OCI-LY7 (cell line): ENCODE results near the gene FANCG. TPM values are rescaled to one million over a fixed set of nuclear protein-coding genes. Genes with fewer than 3 reads are reported as not detected.

Source experiments
- BruUV-seq: library from RNA; stranded (reverse); fragments of 400-500 nt; replicated peaks from 2 replicates; lab custom pipeline; 2021; lab: Mats Ljungman, UMichigan
- CTCF ChIA-PET: fragments of 300-600 bp; sonication (Branson Sonifier 250); formaldehyde crosslinking; loops from one replicate; lab custom pipeline; 2022; ENCODE audit warnings: antibody characterized with exemption; ENCODE audit not compliant: unreplicated experiment; lab: Charles Lee
- POLR2A ChIA-PET: fragments of 300-600 bp; sonication (Branson Sonifier 250); formaldehyde crosslinking; loops from one replicate; lab custom pipeline; 2022; ENCODE audit warnings: antibody characterized with exemption; lab: Charles Lee
- DNase-seq: peaks from one replicate; pipeline ENCODE4 v3.0.0-alpha.2; 2015; ENCODE audit warnings: low spot score
- H2AFZ ChIP-seq: fragments of 200-600 bp; sonication (generic), shearing (Covaris generic); 2 replicates; pipeline ENCODE4 v1.6.1; 2014; ENCODE audit warnings: mild to moderate bottlenecking, antibody characterized with exemption, low read length, moderate library complexity
- H3K27ac ChIP-seq: fragments of 200-600 bp; sonication (generic); 2 replicates; pipeline ENCODE4 v1.5.1; 2014; ENCODE audit warnings: mixed run types, low read depth, mild to moderate bottlenecking, moderate library complexity, low read length, inconsistent platforms; ENCODE audit not compliant: poor library complexity, severe bottlenecking
- H3K36me3 ChIP-seq: fragments of 200-600 bp; sonication (generic); 2 replicates; pipeline ENCODE4 v1.6.1; 2014; ENCODE audit warnings: mild to moderate bottlenecking, antibody characterized with exemption, low read length, moderate library complexity, mixed read lengths; ENCODE audit not compliant: insufficient read depth
- H3K4me1 ChIP-seq: fragments of 200-600 bp; sonication (generic); 2 replicates; pipeline ENCODE4 v1.5.1; 2014; ENCODE audit warnings: mild to moderate bottlenecking, low read length; ENCODE audit not compliant: insufficient read depth, poor library complexity, severe bottlenecking
- H3K4me2 ChIP-seq: fragments of 200-600 bp; sonication (generic); 2 replicates; pipeline ENCODE4 v1.6.1; 2014; ENCODE audit warnings: mild to moderate bottlenecking, low read length
- H3K4me3 ChIP-seq: fragments of 200-600 bp; sonication (generic); 2 replicates; pipeline ENCODE4 v1.5.1; 2014; ENCODE audit warnings: mild to moderate bottlenecking, low read depth, low read length; ENCODE audit not compliant: poor library complexity, severe bottlenecking
- H3K79me2 ChIP-seq: fragments of 200-600 bp; sonication (generic); 2 replicates; pipeline ENCODE4 v1.6.1; 2016; ENCODE audit warnings: low read depth, mild to moderate bottlenecking, low read length, moderate library complexity, mixed read lengths; ENCODE audit not compliant: insufficient read depth
- H3K9me2 ChIP-seq: fragments of 200-600 bp; sonication (generic); 2 replicates; pipeline ENCODE4 v1.6.1; 2016; ENCODE audit warnings: mild to moderate bottlenecking, low read length, mixed read lengths; ENCODE audit not compliant: insufficient read depth
- H3K9me3 ChIP-seq: fragments of 200-600 bp; sonication (generic); 2 replicates; pipeline ENCODE4 v1.6.1; 2014; ENCODE audit warnings: mild to moderate bottlenecking, mixed run types, low read length, mixed read lengths
- H4K20me1 ChIP-seq: fragments of 200-600 bp; sonication (generic); 2 replicates; pipeline ENCODE4 v1.6.1; 2014; ENCODE audit warnings: mild to moderate bottlenecking, antibody characterized with exemption, low read length, moderate library complexity, mixed read lengths; ENCODE audit not compliant: insufficient read depth
- CTCF ChIP-seq: fragments of 200-600 bp; sonication (generic); conservative IDR thresholded peaks from 2 replicates; pipeline ENCODE4 v1.5.1; 2014; ENCODE audit warnings: mild to moderate bottlenecking, antibody characterized with exemption, low read length, moderate library complexity, mixed read lengths
- EZH2phosphoT487 ChIP-seq: fragments of 200-600 bp; sonication (generic); IDR thresholded peaks from 2 replicates; pipeline ENCODE4 v1.6.1; 2018; ENCODE audit warnings: low read depth, borderline replicate concordance, mild to moderate bottlenecking, mixed run types, antibody characterized with exemption, low read length, moderate library complexity, mixed read lengths
- intact Hi-C: fragments of 100-400 bp; cut with micrococcal nuclease; formaldehyde crosslinking; loops from one replicate; pipeline ENCODE4 v1.10.0; 2022; ENCODE audit not compliant: unreplicated experiment
- total RNA-seq, 2 experiments: library from RNA; depleted of rRNA in 1 of 2; stranded (reverse); fragments of >200 nt in 1 of 2; shearing (Covaris generic) in 1 of 2; gene quantifications; 2 replicates each; pipeline ENCODE4 v1.2.3, GENCODE V29; 2014 to 2022

FANCG gene
- total RNA-seq, 2 experiments from 2014 or later, result 85.1 to 121 TPM

GRCh38 chr9:35070823-35071813 lies 8.6 kb downstream of the FANCG start:
- Histone ChIP-seq H3K9me2 (no peaks in the 10 kb centered on the region), H2AFZ (no peak overlapping the region; the same call in 1 of the 2 replicates), H3K4me3 (peak overlapping the region; percentile 92), H3K4me2 (peak overlapping the region; percentile 96), H3K79me2 (peaks cover 51% of the 10 kb centered on the region), H3K4me1 (peaks cover 34% of the 10 kb centered on the region), H3K27ac (peak overlapping the region; percentile 92), H3K36me3 (peaks cover 87% of the 10 kb centered on the region), H3K9me3 (no peaks in the 10 kb centered on the region), H4K20me1 (peaks cover 26% of the 10 kb centered on the region)
- TF ChIP-seq CTCF, result no peak
- no peak for TF ChIP-seq EZH2phosphoT487
- DNase-seq, result peak; percentile 45
- BruUV-seq, result TSS peak; percentile 67
- intact Hi-C loops, result loop anchor here (10.0 kb wide), 2 partner anchors 534 to 664 kb away; partner anchors contain the start of genes CREB3, TESK1 and TLN1
- ChIA-PET POLR2A (interaction anchor here (0.6 to 2.5 kb wide), 9 partner anchors 8 to 89 kb away, joined by 3 to 22 read pairs (median 5); partner anchors contain the start of genes ATOSB and FANCG), CTCF (interaction anchor here (1.0 kb wide), 1 partner anchor 10 kb away, joined by 3 read pairs; no protein-coding TSS in a partner anchor)

GRCh38 chr9:35069020-35069419 lies 10.7 kb downstream of the FANCG start:
- TF ChIP-seq EZH2phosphoT487 (no peak), CTCF (no peak)
- Histone ChIP-seq H4K20me1 (peaks cover 26% of the 10 kb centered on the region), H3K9me3 (no peaks in the 10 kb centered on the region), H2AFZ (no peak overlapping the region), H3K79me2 (peaks cover 51% of the 10 kb centered on the region), H3K27ac (no peak overlapping the region), H3K4me2 (0 out of 2 replicates have a peak overlapping the region, but pooled peaks have one; percentile 96), H3K36me3 (peaks cover 87% of the 10 kb centered on the region), H3K4me3 (no peak overlapping the region), H3K9me2 (no peaks in the 10 kb centered on the region), H3K4me1 (peaks cover 34% of the 10 kb centered on the region)
- no peak for DNase-seq
- intact Hi-C loops, result no loop called here
- ChIA-PET POLR2A (interaction anchor here (0.6 to 3.1 kb wide), 3 partner anchors 9 to 33 kb away, joined by 3 to 10 read pairs (median 3); partner anchors contain the start of gene FANCG), CTCF (no interaction called here)
- BruUV-seq, result no TSS peak
